HUES64 (cell line): ENCODE measurements around the gene AKNAD1.

ENCODE experiments used
- H3K27ac ChIP-seq: 2 replicates; pipeline ENCODE4 v1.7.0; 2013; ENCODE audit warnings: low read depth, low read length, inconsistent platforms
- H3K27me3 ChIP-seq: 2 replicates; pipeline ENCODE4 v1.6.1; 2013; ENCODE audit warnings: mild to moderate bottlenecking, low read length; ENCODE audit not compliant: insufficient read depth
- H3K36me3 ChIP-seq: 2 replicates; pipeline ENCODE4 v1.6.1; 2013; ENCODE audit warnings: mild to moderate bottlenecking, low read length; ENCODE audit not compliant: insufficient read depth
- H3K4me1 ChIP-seq: 2 replicates; pipeline ENCODE4 v1.6.1; 2013; ENCODE audit warnings: mild to moderate bottlenecking, low read length, moderate library complexity; ENCODE audit not compliant: insufficient read depth
- H3K4me3 ChIP-seq: 2 replicates; pipeline ENCODE4 v1.5.1; 2013; ENCODE audit warnings: mild to moderate bottlenecking, low read length, moderate library complexity
- H3K9ac ChIP-seq: 2 replicates; pipeline ENCODE4 v1.6.1; 2013; ENCODE audit warnings: mild to moderate bottlenecking, low read depth, low read length
- H3K9me3 ChIP-seq: 2 replicates; pipeline ENCODE4 v1.6.1; 2013; ENCODE audit warnings: low read depth, low read length; ENCODE audit not compliant: insufficient read depth
- WGBS: fragments of 150-250, 120-280 bp; methylation state at CpG from one replicate; pipeline ENCODE4 v1.1.7; 2013; ENCODE audit warnings: missing lambda C conversion rate; 5-methylcytosine and 5-hydroxymethylcytosine counted together

Gene AKNAD1

DNA sequence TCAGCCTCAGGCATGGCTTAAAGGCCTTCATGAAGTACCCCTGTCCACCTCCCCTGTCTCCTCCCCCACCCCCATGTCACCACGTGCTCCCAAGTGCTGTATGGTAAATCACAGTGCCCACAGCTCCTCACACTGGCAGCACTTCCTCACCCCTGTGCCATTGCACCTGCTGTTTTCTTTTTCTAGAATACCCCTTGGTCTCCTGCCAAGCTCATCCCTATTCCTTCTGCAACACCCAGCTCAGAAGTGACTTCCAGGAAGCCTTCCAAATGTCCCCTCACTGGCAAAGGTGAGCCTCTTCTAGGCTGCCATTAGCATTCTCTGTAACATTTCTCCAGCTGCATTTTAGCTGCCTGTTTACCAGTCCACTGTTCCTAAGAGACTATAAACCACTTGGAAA, 9.4 kb downstream of the AKNAD1 start:
- Histone ChIP-seq H3K4me3 (no peak overlapping the region), H3K9me3 (no peaks in the 10 kb centered on the region), H3K4me1 (peaks cover 4% of the 10 kb centered on the region), H3K9ac (no peak overlapping the region), H3K36me3 (no peaks in the 10 kb centered on the region), H3K27me3 (no peaks in the 10 kb centered on the region), H3K27ac (no peak overlapping the region)
- WGBS = 84% methylated on average over 1 of the region's 1 CpG

GRCh38 chr1:108845991-108846390, 10.9 kb downstream of the AKNAD1 start:
- 88% methylated on average over 6 of the region's 6 CpGs for WGBS
- H3K27ac ChIP-seq = no peak overlapping the region
- no peaks in the 10 kb centered on the region for H3K36me3 ChIP-seq
- H3K9me3 ChIP-seq = no peaks in the 10 kb centered on the region
- no peaks in the 10 kb centered on the region for H3K27me3 ChIP-seq
- no peak overlapping the region for H3K9ac ChIP-seq
- no peak overlapping the region for H3K4me3 ChIP-seq
- peaks cover 15% of the 10 kb centered on the region for H3K4me1 ChIP-seq

GRCh38 chr1:108845446-108845845, 11.4 kb downstream of the AKNAD1 start:
- Histone ChIP-seq H3K9me3 (no peaks in the 10 kb centered on the region), H3K4me1 (peaks cover 15% of the 10 kb centered on the region), H3K4me3 (no peak overlapping the region), H3K9ac (no peak overlapping the region), H3K27ac (no peak overlapping the region), H3K36me3 (no peaks in the 10 kb centered on the region), H3K27me3 (no peaks in the 10 kb centered on the region)
- 83% methylated on average over 4 of the region's 4 CpGs for WGBS

GRCh38 chr1:108843390-108844137, 13.3 kb downstream of the AKNAD1 start:
- 95% methylated on average over 3 of the region's 3 CpGs for WGBS
- Histone ChIP-seq H3K27me3 (no peaks in the 10 kb centered on the region), H3K9ac (no peak overlapping the region), H3K27ac (no peak overlapping the region), H3K36me3 (no peaks in the 10 kb centered on the region), H3K4me3 (no peak overlapping the region), H3K9me3 (no peaks in the 10 kb centered on the region), H3K4me1 (peaks cover 15% of the 10 kb centered on the region)

GRCh38 chr1:108842525-108843181, 14.2 kb downstream of the AKNAD1 start:
- H3K4me3 ChIP-seq = no peak overlapping the region
- no peaks in the 10 kb centered on the region for H3K27me3 ChIP-seq
- no peak overlapping the region for H3K9ac ChIP-seq
- H3K27ac ChIP-seq = no peak overlapping the region
- no peaks in the 10 kb centered on the region for H3K36me3 ChIP-seq
- no peaks in the 10 kb centered on the region for H3K9me3 ChIP-seq
- 87% methylated on average over 3 of the region's 3 CpGs for WGBS
- peaks cover 15% of the 10 kb centered on the region for H3K4me1 ChIP-seq

GRCh38 chr1:108841703-108842102, 15.2 kb downstream of the AKNAD1 start:
- Histone ChIP-seq H3K4me1 (peaks cover 15% of the 10 kb centered on the region), H3K27me3 (no peaks in the 10 kb centered on the region), H3K4me3 (no peak overlapping the region), H3K36me3 (no peaks in the 10 kb centered on the region), H3K27ac (no peak overlapping the region), H3K9ac (no peak overlapping the region), H3K9me3 (no peaks in the 10 kb centered on the region)
- WGBS = 53% methylated on average over 1 of the region's 1 CpG

DNA sequence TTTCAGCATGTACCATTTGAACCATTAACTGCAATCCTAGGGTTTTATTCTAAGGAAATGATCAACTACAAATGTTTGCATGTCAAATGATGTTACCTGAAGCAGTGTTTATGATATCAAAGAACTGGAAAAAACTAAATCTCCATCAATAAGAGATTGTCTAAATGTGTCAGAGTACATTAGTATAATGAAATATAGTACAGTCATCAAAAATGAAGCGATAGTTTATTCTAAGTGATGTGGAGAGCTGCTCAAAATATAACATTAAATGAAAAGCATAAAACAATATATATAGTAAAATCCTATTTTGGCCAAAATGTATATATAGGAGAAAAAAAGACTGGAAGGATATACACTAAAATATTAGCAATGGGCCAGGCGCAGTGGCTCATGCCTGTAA, 24.0 kb downstream of the AKNAD1 start:
- Histone ChIP-seq H3K36me3 (no peaks in the 10 kb centered on the region), H3K27me3 (no peaks in the 10 kb centered on the region), H3K9ac (no peak overlapping the region), H3K9me3 (no peaks in the 10 kb centered on the region), H3K4me3 (no peak overlapping the region), H3K27ac (no peak overlapping the region), H3K4me1 (no peaks in the 10 kb centered on the region)
- WGBS = 94% methylated on average over 1 of the region's 2 CpGs

GRCh38 chr1:108831225-108831624, 25.7 kb downstream of the AKNAD1 start:
- no peak overlapping the region for H3K9ac ChIP-seq
- H3K4me1 ChIP-seq = no peaks in the 10 kb centered on the region
- H3K27me3 ChIP-seq = no peaks in the 10 kb centered on the region
- H3K9me3 ChIP-seq = no peaks in the 10 kb centered on the region
- no peak overlapping the region for H3K27ac ChIP-seq
- no peaks in the 10 kb centered on the region for H3K36me3 ChIP-seq
- WGBS = 87% methylated on average over 2 of the region's 2 CpGs
- H3K4me3 ChIP-seq = no peak overlapping the region

GRCh38 chr1:108830119-108831008, 26.5 kb downstream of the AKNAD1 start:
- H3K9me3 ChIP-seq = no peaks in the 10 kb centered on the region
- WGBS = 93% methylated on average over 20 of the region's 20 CpGs
- H3K36me3 ChIP-seq = no peaks in the 10 kb centered on the region
- no peak overlapping the region for H3K9ac ChIP-seq
- no peaks in the 10 kb centered on the region for H3K27me3 ChIP-seq
- no peak overlapping the region for H3K4me3 ChIP-seq
- H3K4me1 ChIP-seq = no peaks in the 10 kb centered on the region
- H3K27ac ChIP-seq = no peak overlapping the region

DNA sequence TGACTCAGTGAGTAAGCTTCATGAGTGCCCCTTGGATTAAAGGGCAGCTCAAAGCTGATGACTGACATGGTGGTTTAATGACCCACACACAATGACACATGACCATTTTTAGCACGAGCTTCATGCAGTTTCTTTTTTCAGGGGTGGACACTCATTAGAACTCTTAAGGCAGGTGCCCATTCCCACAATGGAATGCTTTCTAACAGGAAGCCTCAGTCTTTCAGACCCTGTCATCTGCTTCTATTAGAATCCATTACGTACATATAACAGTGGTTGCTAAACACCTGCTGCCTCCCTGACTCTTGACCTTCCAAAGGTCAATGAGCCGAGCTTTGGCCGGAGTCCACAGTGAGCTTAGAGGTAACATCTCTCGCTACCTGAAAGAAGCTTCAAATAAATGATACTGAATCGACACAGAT, 27.4 kb downstream of the AKNAD1 start:
- Histone ChIP-seq H3K36me3 (no peaks in the 10 kb centered on the region), H3K4me1 (no peaks in the 10 kb centered on the region), H3K27ac (no peak overlapping the region), H3K9ac (no peak overlapping the region), H3K4me3 (no peak overlapping the region), H3K27me3 (no peaks in the 10 kb centered on the region), H3K9me3 (no peaks in the 10 kb centered on the region)
- 95% methylated on average over 6 of the region's 6 CpGs for WGBS
